ENCODE data around the gene TIMM50.

Gene TIMM50

GRCh38 chr19:39517432-39517831 is 36.8 kb downstream of the TIMM50 start:
- no peak for DNase-seq (ENCODE audit: low read depth, low spot score)
- H3K4me3 ChIP-seq (ENCODE audit: low read depth, low read length) = no peak overlapping the region
- no peak for TF ChIP-seq CTCF (IDR thresholded peaks at IDR 0.05; ENCODE audit: low read depth, low read length)
- in situ Hi-C loops (cut with HindIII; ENCODE audit: low sequenced_read_pairs) = no loop called here

GRCh38 chr19:39518458-39518857 is 37.8 kb downstream of the TIMM50 start:
- in situ Hi-C loops (cut with HindIII; ENCODE audit: low sequenced_read_pairs) = no loop called here
- H3K4me3 ChIP-seq (ENCODE audit: low read depth, low read length) = no peak overlapping the region
- no peak for DNase-seq (ENCODE audit: low read depth, low spot score)
- TF ChIP-seq CTCF (IDR thresholded peaks at IDR 0.05; ENCODE audit: low read depth, low read length) = no peak

- no peak for TF ChIP-seq CTCF (IDR thresholded peaks at IDR 0.05; ENCODE audit: low read depth, low read length)
- DNase-seq (ENCODE audit: low read depth, low spot score) = no peak
- in situ Hi-C loops (cut with HindIII; ENCODE audit: low sequenced_read_pairs) = no loop called here
- H3K4me3 ChIP-seq (ENCODE audit: low read depth, low read length) = no peak overlapping the region
Measured at GRCh38 chr19:39518975-39519374, 38.3 kb downstream of the TIMM50 start.

- no peak for TF ChIP-seq CTCF (IDR thresholded peaks at IDR 0.05; ENCODE audit: low read depth, low read length)
- no peak for DNase-seq (ENCODE audit: low read depth, low spot score)
- in situ Hi-C loops (cut with HindIII; ENCODE audit: low sequenced_read_pairs) = no loop called here
- no peak overlapping the region for H3K4me3 ChIP-seq (ENCODE audit: low read depth, low read length)
Measured at GRCh38 chr19:39520541-39521484, 40.2 kb downstream of the TIMM50 start.

- no peak for TF ChIP-seq CTCF (IDR thresholded peaks at IDR 0.05; ENCODE audit: low read depth, low read length)
- H3K4me3 ChIP-seq (ENCODE audit: low read depth, low read length) = no peak overlapping the region
- in situ Hi-C loops (cut with HindIII; ENCODE audit: low sequenced_read_pairs) = no loop called here
- DNase-seq (ENCODE audit: low read depth, low spot score) = no peak
Measured at GRCh38 chr19:39524495-39524894, 43.9 kb downstream of the TIMM50 start.

- in situ Hi-C loops (cut with HindIII; ENCODE audit: low sequenced_read_pairs) = no loop called here
- no peak overlapping the region for H3K4me3 ChIP-seq (ENCODE audit: low read depth, low read length)
- no peak for TF ChIP-seq CTCF (IDR thresholded peaks at IDR 0.05; ENCODE audit: low read depth, low read length)
- no peak for DNase-seq (ENCODE audit: low read depth, low spot score)
Measured at GRCh38 chr19:39525205-39525604, 44.6 kb downstream of the TIMM50 start.

Data from astrocyte of the spinal cord (primary cell).